Endothelial cell (in vitro differentiated cells): Measurements from ENCODE around the gene GZF1. TPM values are rescaled to one million over a fixed set of nuclear protein-coding genes. Genes with fewer than 3 reads are reported as not detected.

Experiments
- DNase-seq: peaks from one replicate; pipeline ENCODE4 v3.0.0; 2021; ENCODE audit warnings: low spot score
- H3K27ac Mint-ChIP-seq: one replicate; pipeline ENCODE4 v1.8.0; 2021; ENCODE audit warnings: mixed read lengths, inconsistent platforms; ENCODE audit not compliant: unreplicated experiment
- H3K27me3 Mint-ChIP-seq: one replicate; pipeline ENCODE4 v1.8.0; 2021; ENCODE audit warnings: mild to moderate bottlenecking, moderate library complexity, mixed read lengths, inconsistent platforms; ENCODE audit not compliant: unreplicated experiment
- H3K36me3 Mint-ChIP-seq: one replicate; pipeline ENCODE4 v1.8.0; 2021; ENCODE audit warnings: mild to moderate bottlenecking, low read depth, mixed read lengths, inconsistent platforms; ENCODE audit not compliant: unreplicated experiment
- H3K4me1 Mint-ChIP-seq: one replicate; pipeline ENCODE4 v1.8.0; 2021; ENCODE audit warnings: mild to moderate bottlenecking, mixed read lengths, inconsistent platforms; ENCODE audit not compliant: unreplicated experiment
- H3K4me3 Mint-ChIP-seq: one replicate; pipeline ENCODE4 v1.8.0; 2021; ENCODE audit warnings: mild to moderate bottlenecking, mixed read lengths, inconsistent platforms; ENCODE audit not compliant: unreplicated experiment
- H3K9me3 Mint-ChIP-seq: one replicate; pipeline ENCODE4 v1.8.0; 2021; ENCODE audit warnings: mixed read lengths, inconsistent platforms; ENCODE audit not compliant: unreplicated experiment
- total RNA-seq: library from RNA; stranded (reverse); fragmentation: NEBNext Ultra II Directional; extraction: Animal tissue kit (Norgen Biotek cat#: 25700); gene quantifications from one replicate; pipeline ENCODE4 v1.2.1, GENCODE V29; 2021; ENCODE audit not compliant: unreplicated experiment
- TF ChIP-seq, protein P1 (sequence below): fragments of 200-600 bp; sonication (generic); IDR thresholded peaks from one replicate; pipeline ENCODE4 v1.5.0; 2021; ENCODE audit warnings: antibody characterized with exemption; ENCODE audit not compliant: unreplicated experiment

Gene GZF1
- total RNA-seq, 1 donor from 2014 or later: 9.6 TPM

DNA sequence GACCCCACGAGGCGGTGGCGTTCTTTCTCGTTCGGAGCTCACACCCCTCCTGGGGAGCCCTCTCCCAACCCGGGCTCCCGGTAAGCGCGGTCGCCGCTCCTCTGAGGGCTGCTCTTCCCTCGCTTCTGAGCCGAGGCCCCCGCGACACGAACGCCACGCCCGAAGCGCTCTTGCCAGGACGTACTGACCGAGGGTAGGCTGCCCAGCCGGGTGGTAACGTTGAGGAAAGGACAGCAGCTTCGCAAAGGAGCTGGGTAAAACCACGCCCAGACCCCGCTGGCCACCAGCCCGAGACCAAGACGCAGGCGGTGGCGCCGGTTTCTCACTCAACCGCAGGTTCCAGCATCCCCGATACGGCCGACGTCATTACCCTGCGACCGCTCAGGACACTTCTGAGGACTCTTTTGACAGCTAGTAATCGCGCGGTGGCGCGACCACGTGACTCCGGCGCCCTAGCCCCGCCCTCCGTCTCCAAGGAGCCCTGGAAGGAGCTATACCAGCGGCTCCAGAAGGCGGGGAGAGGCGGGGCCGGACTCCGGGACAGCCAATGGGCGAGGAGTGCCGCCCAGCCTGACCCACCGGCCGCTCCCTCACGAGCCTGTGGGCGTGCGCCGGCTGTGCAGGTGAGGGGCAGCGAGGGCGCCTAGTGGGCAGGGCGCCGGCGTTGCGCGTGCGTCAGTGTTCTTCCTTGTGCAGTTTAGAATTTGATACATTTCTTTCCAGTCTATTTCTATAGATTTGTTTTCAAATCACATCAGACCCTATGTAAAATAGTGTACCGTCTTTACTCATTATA, 4.0 kb upstream of the GZF1 start:
- peak; percentile 100 for DNase-seq
- Mint-ChIP-seq H3K4me1 (peaks cover 10% of the 10 kb centered on the region), H3K36me3 (peaks cover 12% of the 10 kb centered on the region), H3K9me3 (no peaks in the 10 kb centered on the region), H3K27ac (peak overlapping the region; percentile 86), H3K27me3 (peaks cover 3% of the 10 kb centered on the region), H3K4me3 (peak overlapping the region; percentile 91)
- TF ChIP-seq, protein P1, sequence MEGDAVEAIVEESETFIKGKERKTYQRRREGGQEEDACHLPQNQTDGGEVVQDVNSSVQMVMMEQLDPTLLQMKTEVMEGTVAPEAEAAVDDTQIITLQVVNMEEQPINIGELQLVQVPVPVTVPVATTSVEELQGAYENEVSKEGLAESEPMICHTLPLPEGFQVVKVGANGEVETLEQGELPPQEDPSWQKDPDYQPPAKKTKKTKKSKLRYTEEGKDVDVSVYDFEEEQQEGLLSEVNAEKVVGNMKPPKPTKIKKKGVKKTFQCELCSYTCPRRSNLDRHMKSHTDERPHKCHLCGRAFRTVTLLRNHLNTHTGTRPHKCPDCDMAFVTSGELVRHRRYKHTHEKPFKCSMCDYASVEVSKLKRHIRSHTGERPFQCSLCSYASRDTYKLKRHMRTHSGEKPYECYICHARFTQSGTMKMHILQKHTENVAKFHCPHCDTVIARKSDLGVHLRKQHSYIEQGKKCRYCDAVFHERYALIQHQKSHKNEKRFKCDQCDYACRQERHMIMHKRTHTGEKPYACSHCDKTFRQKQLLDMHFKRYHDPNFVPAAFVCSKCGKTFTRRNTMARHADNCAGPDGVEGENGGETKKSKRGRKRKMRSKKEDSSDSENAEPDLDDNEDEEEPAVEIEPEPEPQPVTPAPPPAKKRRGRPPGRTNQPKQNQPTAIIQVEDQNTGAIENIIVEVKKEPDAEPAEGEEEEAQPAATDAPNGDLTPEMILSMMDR: no peak

DNA sequence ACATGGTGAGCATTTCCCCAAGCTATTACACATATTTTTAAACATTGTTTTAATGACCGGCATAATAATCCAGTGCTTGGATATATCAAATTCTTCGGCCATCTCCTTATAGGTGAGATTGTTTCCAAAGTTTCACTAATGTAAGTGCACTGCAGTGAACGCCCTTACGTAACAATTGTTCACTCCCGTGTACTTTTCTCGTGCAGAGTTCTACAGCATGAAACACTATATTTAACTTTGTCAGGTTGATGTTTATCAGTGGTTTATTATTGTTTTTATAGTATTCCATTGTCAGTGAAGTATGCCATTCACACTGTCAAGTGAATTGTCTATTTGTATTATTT, 3.4 kb upstream of the GZF1 start:
- no peak for DNase-seq

DNA sequence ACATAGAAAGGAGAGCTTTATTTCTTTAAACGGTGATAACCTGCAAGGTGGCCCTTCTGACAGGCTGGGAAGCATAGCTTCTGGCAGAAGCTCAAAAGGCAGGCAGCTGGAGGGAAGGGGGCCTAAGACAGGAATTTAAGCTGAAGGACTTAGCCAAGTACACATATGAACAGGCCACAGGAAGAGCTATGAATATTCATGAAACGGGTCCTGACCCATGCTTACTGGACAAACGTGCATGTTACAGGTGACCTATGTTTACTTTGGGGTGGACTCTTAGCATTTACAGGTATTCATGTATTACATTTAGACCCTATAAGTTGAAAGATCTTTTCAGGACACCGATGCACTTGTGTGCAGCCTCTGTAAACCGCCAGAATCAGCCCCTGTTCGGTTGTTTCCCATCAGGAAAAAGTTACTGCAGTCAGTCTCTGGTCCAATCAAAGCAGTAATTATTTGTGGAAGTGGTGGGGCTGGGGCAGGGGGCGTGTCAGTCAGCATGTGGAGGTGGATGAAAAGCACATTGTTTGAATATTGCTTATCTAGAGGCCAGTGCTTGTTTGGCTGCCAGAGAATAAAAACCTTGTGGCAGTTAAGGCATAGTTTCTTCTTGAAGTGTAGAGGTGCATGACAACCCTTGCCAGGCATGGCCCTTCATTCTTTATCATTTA, 2.9 kb upstream of the GZF1 start:
- Mint-ChIP-seq H3K4me3 (no peak overlapping the region), H3K36me3 (peaks cover 14% of the 10 kb centered on the region), H3K9me3 (no peaks in the 10 kb centered on the region), H3K27me3 (peaks cover 9% of the 10 kb centered on the region), H3K27ac (peak overlapping the region; percentile 42), H3K4me1 (peaks cover 17% of the 10 kb centered on the region)
- TF ChIP-seq, protein P1: no peak
- no peak for DNase-seq

More for the DNA sequence above, 3.4 kb upstream of the GZF1 start:
- Mint-ChIP-seq H3K27ac (peak overlapping the region; percentile 48), H3K4me1 (peaks cover 16% of the 10 kb centered on the region), H3K4me3 (peak overlapping the region; percentile 62), H3K9me3 (no peaks in the 10 kb centered on the region), H3K36me3 (peaks cover 15% of the 10 kb centered on the region), H3K27me3 (peaks cover 8% of the 10 kb centered on the region)
- TF ChIP-seq, protein P1: no peak

DNA sequence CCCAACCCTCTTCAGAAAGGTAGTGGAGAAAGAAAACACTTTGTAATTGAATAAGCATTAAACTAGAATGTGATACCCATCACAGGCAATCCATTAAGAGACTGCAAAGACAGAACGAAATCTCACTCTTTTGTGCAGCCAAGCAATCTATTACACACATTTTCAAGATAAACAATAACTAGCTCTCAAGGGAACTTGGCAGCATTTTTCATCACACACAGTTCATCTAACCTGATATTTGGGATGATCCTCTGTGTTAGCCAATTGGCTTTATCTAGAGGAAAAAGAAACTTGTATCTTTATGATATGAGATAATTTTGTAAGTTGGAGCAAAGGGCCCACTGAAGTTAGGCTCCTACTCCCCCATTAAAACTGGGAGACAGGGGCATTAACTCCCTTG, 1.5 kb upstream of the GZF1 start:
- no peak for DNase-seq

More for the DNA sequence above, 1.5 kb upstream of the GZF1 start:
- TF ChIP-seq, protein P1: no peak
- Mint-ChIP-seq H3K9me3 (no peaks in the 10 kb centered on the region), H3K4me1 (peaks cover 24% of the 10 kb centered on the region), H3K27ac (peak overlapping the region; percentile 98), H3K36me3 (peaks cover 19% of the 10 kb centered on the region), H3K27me3 (peaks cover 9% of the 10 kb centered on the region), H3K4me3 (peak overlapping the region; percentile 93)
